Panc1 (cell line): Measurements from ENCODE around the gene VTI1A. TPM values are rescaled to one million over a fixed set of nuclear protein-coding genes. Genes with fewer than 3 reads are reported as not detected.

ENCODE experiments used
- ATAC-seq: fragments of 200-7000 bp; cut with Tn5 transposase; 2 replicates; pipeline ENCODE4 v1.9.1; 2020; ENCODE audit warnings: mild to moderate bottlenecking, moderate library complexity
- BruUV-seq: library from RNA; stranded (reverse); fragments of 400-500 nt; replicated peaks from 2 replicates; lab custom pipeline; 2021; lab: Mats Ljungman, UMichigan
- CTCF ChIA-PET: fragments of 300-600 bp; sonication (Branson Sonifier 250); formaldehyde crosslinking; loops from one replicate; lab custom pipeline; 2022; ENCODE audit warnings: antibody characterized with exemption; lab: Charles Lee
- POLR2A ChIA-PET: fragments of 300-600 bp; sonication (Branson Sonifier 250); formaldehyde crosslinking; loops from one replicate; lab custom pipeline; 2022; ENCODE audit warnings: antibody characterized with exemption; lab: Charles Lee
- DNase-seq: peaks from one replicate; pipeline ENCODE4 v3.0.0-alpha.2; 2010; ENCODE audit warnings: low read depth, low spot score
- H3K27ac ChIP-seq: 2 replicates; pipeline ENCODE4 v1.5.1; 2011; ENCODE audit warnings: mild to moderate bottlenecking, low read length, inconsistent platforms
- H3K27me3 ChIP-seq: fragments of 200-500 bp; sonication (Bioruptor generic); 2 replicates; pipeline ENCODE4 v1.6.0; 2014; ENCODE audit warnings: low read length, inconsistent platforms; ENCODE audit not compliant: control insufficient read depth, insufficient read depth
- H3K36me3 ChIP-seq: fragments of 200-500 bp; sonication (Bioruptor generic); 2 replicates; pipeline ENCODE4 v1.5.1; 2014; ENCODE audit warnings: inconsistent platforms, mild to moderate bottlenecking, low read length, moderate library complexity; ENCODE audit not compliant: control insufficient read depth, insufficient read depth
- H3K4me1 ChIP-seq: 2 replicates; pipeline ENCODE4 v1.5.1; 2011; ENCODE audit warnings: inconsistent platforms, mild to moderate bottlenecking, low read length, moderate library complexity; ENCODE audit not compliant: control insufficient read depth, insufficient read depth
- H3K4me3 ChIP-seq, 2 experiments: 2 replicates each; pipeline ENCODE4 v1.5.1; 2011 to 2012; ENCODE audit warnings: low read depth in 2 of 2, low read length in 2 of 2, mild to moderate bottlenecking in 2 of 2, inconsistent platforms in 1 of 2, moderate library complexity in 1 of 2
- H3K9me3 ChIP-seq: fragments of 200-500 bp; sonication (Bioruptor generic); 2 replicates; pipeline ENCODE4 v1.5.1; 2014; ENCODE audit warnings: low read depth, mild to moderate bottlenecking, inconsistent platforms, low read length, moderate library complexity; ENCODE audit not compliant: control insufficient read depth, insufficient read depth
- POLR2AphosphoS5 ChIP-seq: IDR thresholded peaks from 2 replicates; pipeline ENCODE4 v1.6.1; 2012; ENCODE audit warnings: mild to moderate bottlenecking, low read depth, low read length, moderate library complexity
- SIN3A ChIP-seq: IDR thresholded peaks from 2 replicates; pipeline ENCODE4 v1.6.1; 2012; ENCODE audit warnings: low read depth, mild to moderate bottlenecking, low read length, moderate library complexity, borderline replicate concordance; ENCODE audit not compliant: insufficient read depth
- TCF7L2 ChIP-seq: IDR thresholded peaks from 2 replicates; pipeline ENCODE4 v1.6.1; 2011; ENCODE audit warnings: mild to moderate bottlenecking, low read depth, low read length, inconsistent platforms
- in situ Hi-C: cut with HindIII; loops from 2 replicates; pipeline ENCODE4 v1.10.0; 2016; ENCODE audit warnings: low sequenced_read_pairs, low pct_unique_long_range_greater_than_20kb
- intact Hi-C: fragments of 100-400 bp; cut with micrococcal nuclease; formaldehyde crosslinking; loops from one replicate; pipeline ENCODE4 v1.10.0; 2022; ENCODE audit not compliant: unreplicated experiment
- total RNA-seq: library from RNA; stranded (reverse); gene quantifications from one replicate; pipeline ENCODE4 v1.2.1, GENCODE V29; 2021; ENCODE audit not compliant: unreplicated experiment
- TF ChIP-seq, protein P1 (sequence below): fragments of 450-650 bp; IDR thresholded peaks from 2 replicates; pipeline ENCODE4 v1.5.1; 2017; ENCODE audit warnings: mild to moderate bottlenecking
- TF ChIP-seq, protein P2 (sequence below), 2 experiments: IDR thresholded peaks; 2 replicates each; pipeline ENCODE4 v1.6.1; 2011 to 2012; ENCODE audit warnings: low read depth in 2 of 2, control low read depth in 1 of 2, low read length in 1 of 2, mild to moderate bottlenecking in 1 of 2, moderate library complexity in 1 of 2; ENCODE audit not compliant: insufficient read depth in 1 of 2

The VTI1A gene
- total RNA-seq, 1 experiment from 2014 or later: 36.3 TPM

GRCh38 chr10:112666094-112666493, 219.1 kb downstream of the VTI1A start:
- TF ChIP-seq POLR2AphosphoS5 (no peak), TCF7L2 (no peak), SIN3A (no peak)
- TF ChIP-seq, protein P1, sequence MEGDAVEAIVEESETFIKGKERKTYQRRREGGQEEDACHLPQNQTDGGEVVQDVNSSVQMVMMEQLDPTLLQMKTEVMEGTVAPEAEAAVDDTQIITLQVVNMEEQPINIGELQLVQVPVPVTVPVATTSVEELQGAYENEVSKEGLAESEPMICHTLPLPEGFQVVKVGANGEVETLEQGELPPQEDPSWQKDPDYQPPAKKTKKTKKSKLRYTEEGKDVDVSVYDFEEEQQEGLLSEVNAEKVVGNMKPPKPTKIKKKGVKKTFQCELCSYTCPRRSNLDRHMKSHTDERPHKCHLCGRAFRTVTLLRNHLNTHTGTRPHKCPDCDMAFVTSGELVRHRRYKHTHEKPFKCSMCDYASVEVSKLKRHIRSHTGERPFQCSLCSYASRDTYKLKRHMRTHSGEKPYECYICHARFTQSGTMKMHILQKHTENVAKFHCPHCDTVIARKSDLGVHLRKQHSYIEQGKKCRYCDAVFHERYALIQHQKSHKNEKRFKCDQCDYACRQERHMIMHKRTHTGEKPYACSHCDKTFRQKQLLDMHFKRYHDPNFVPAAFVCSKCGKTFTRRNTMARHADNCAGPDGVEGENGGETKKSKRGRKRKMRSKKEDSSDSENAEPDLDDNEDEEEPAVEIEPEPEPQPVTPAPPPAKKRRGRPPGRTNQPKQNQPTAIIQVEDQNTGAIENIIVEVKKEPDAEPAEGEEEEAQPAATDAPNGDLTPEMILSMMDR: no peak
- TF ChIP-seq, protein P2, sequence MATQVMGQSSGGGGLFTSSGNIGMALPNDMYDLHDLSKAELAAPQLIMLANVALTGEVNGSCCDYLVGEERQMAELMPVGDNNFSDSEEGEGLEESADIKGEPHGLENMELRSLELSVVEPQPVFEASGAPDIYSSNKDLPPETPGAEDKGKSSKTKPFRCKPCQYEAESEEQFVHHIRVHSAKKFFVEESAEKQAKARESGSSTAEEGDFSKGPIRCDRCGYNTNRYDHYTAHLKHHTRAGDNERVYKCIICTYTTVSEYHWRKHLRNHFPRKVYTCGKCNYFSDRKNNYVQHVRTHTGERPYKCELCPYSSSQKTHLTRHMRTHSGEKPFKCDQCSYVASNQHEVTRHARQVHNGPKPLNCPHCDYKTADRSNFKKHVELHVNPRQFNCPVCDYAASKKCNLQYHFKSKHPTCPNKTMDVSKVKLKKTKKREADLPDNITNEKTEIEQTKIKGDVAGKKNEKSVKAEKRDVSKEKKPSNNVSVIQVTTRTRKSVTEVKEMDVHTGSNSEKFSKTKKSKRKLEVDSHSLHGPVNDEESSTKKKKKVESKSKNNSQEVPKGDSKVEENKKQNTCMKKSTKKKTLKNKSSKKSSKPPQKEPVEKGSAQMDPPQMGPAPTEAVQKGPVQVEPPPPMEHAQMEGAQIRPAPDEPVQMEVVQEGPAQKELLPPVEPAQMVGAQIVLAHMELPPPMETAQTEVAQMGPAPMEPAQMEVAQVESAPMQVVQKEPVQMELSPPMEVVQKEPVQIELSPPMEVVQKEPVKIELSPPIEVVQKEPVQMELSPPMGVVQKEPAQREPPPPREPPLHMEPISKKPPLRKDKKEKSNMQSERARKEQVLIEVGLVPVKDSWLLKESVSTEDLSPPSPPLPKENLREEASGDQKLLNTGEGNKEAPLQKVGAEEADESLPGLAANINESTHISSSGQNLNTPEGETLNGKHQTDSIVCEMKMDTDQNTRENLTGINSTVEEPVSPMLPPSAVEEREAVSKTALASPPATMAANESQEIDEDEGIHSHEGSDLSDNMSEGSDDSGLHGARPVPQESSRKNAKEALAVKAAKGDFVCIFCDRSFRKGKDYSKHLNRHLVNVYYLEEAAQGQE (IDR thresholded peaks at IDR 0.05; ENCODE audit: insufficient read depth in 1 of 2, low read depth in 2 of 2, low read length in 1 of 2): no peak
- Histone ChIP-seq H3K4me1 (no peaks in the 10 kb centered on the region), H3K27ac (no peak overlapping the region), H3K9me3 (peaks cover 10% of the 10 kb centered on the region; the same call in 1 of the 2 replicates), H3K27me3 (no peaks in the 10 kb centered on the region), H3K4me3 (no peak overlapping the region), H3K36me3 (no peaks in the 10 kb centered on the region)
- no peak for DNase-seq
- ChIA-PET CTCF (no interaction called here), POLR2A (no interaction called here)
- in situ Hi-C loops: no loop called here
- intact Hi-C loops: no loop called here
- BruUV-seq: no TSS peak
- ATAC-seq: no peak

- DNase-seq (no peak), ATAC-seq (no peak)
- no peaks in the 10 kb centered on the region for H3K27me3 ChIP-seq
- H3K27ac ChIP-seq: no peak overlapping the region
- BruUV-seq: no TSS peak
- TF ChIP-seq, protein P1: no peak
- TF ChIP-seq POLR2AphosphoS5 (no peak), SIN3A (no peak), TCF7L2 (no peak)
- TF ChIP-seq, protein P2 (IDR thresholded peaks at IDR 0.05; ENCODE audit: insufficient read depth in 1 of 2, low read depth in 2 of 2, low read length in 1 of 2): no peak
- ChIA-PET POLR2A (no interaction called here), CTCF (no interaction called here)
- H3K9me3 ChIP-seq: no peaks in the 10 kb centered on the region
- no peaks in the 10 kb centered on the region for H3K4me1 ChIP-seq
- intact Hi-C loops (no loop called here), in situ Hi-C loops (no loop called here)
- no peak overlapping the region for H3K4me3 ChIP-seq
- H3K36me3 ChIP-seq: no peaks in the 10 kb centered on the region
These were observed 223.0 kb downstream of the VTI1A start for GRCh38 chr10:112669989-112670388.
